Adrenal gland (tissue), 12 donors: ENCODE results near the gene ZC3H12A. TPM values are rescaled to one million over a fixed set of nuclear protein-coding genes. Genes with fewer than 3 reads are reported as not detected.

Experiments used
- DNase-seq, 7 donors: peaks; one replicate each; pipeline ENCODE4 v3.0.0-alpha.2; 2019 to 2020
- H3K27ac ChIP-seq, 5 donors: fragments of 200-600 bp; sonication (generic) in 4 of 5; 1 replicate in 3 of 5; 2 replicates in 2 of 5; pipeline versions ENCODE4 v1.5.1 to v1.8.0; 2016 to 2020; ENCODE audit warnings: mild to moderate bottlenecking in 1 of 5
- H3K27me3 ChIP-seq: fragments of 200-600 bp; 2 replicates; pipeline ENCODE4 v1.8.0; 2021
- H3K36me3 ChIP-seq, 2 donors: fragments of 200-600 bp; replicated peaks in 1 of 2; 1 replicate in 1 of 2; 2 replicates in 1 of 2; pipeline versions ENCODE4 v1.5.1 to v1.8.0; 2018 to 2022
- H3K4me1 ChIP-seq, 2 donors: fragments of 200-600 bp; replicated peaks in 1 of 2; 1 replicate in 1 of 2; 2 replicates in 1 of 2; pipeline versions ENCODE4 v1.5.1 to v1.8.0; 2018 to 2021
- H3K4me3 ChIP-seq, 4 donors: fragments of 200-600 bp; sonication (generic) in 3 of 4; one replicate each; pipeline ENCODE4 v1.5.1; 2016 to 2018
- H3K9me3 ChIP-seq, 3 donors: fragments of 200-600 bp; sonication (generic) in 1 of 3; replicated peaks in 1 of 3; 1 replicate in 2 of 3; 2 replicates in 1 of 3; pipeline versions ENCODE4 v1.5.1 to v1.8.0; 2016 to 2021
- POLR2A ChIP-seq, 2 donors: fragments of 450-650 bp; IDR thresholded peaks; one replicate each; pipeline ENCODE4 v1.6.1; 2017; ENCODE audit warnings: antibody characterized with exemption in 2 of 2, mild to moderate bottlenecking in 2 of 2, moderate library complexity in 1 of 2
- WGBS, 4 donors: extraction: QIAGEN DNeasy Blood & Tissue Kit in 2 of 4; methylation state at CpG; one replicate each; pipeline versions ENCODE4 v1.1.5 to v1.1.7; 2013 to 2017; 5-methylcytosine and 5-hydroxymethylcytosine counted together
- intact Hi-C, 2 donors: fragments of 100-400 bp; cut with DNase I; formaldehyde crosslinking; loops; one replicate each; pipeline versions ENCODE4 v1.14.1 to v1.15.0; 2022 to 2023
- polyA plus RNA-seq, 3 donors: library from polyadenylated mRNA; stranded (reverse); fragments of 200-250 nt in 2 of 3; fragments of 350-450 nt in 1 of 3; fragmentation: Illumina TruSeq in 1 of 3; extraction: RNeasy Lipid Tissue Mini Kit (QIAGEN cat#74804) in 1 of 3; gene quantifications; one replicate each; pipeline ENCODE4 v1.2.3, GENCODE V29; 2013 to 2014
- total RNA-seq, 9 donors: library from RNA; depleted of rRNA in 4 of 9; stranded (reverse); fragments of >200 nt in 4 of 9; fragments of 120-200 nt in 1 of 9; fragmentation: NEBNext Ultra II Directional in 1 of 9; extraction: Animal tissue kit (Norgen Biotek cat#: 25700) in 1 of 9; gene quantifications; one replicate each; pipeline versions ENCODE4 v1.1.0 to v1.2.4, GENCODE V29; 2013 to 2023
- TF ChIP-seq, protein P1 (sequence below), 6 experiments: fragments of 450-650 bp in 4 of 6; fragments of 200-600 bp in 2 of 6; sonication (generic) in 1 of 6; IDR thresholded peaks; 1 replicate in 5 of 6; 2 replicates in 1 of 6; pipeline versions ENCODE4 v1.5.1 to v1.8.0; 2016 to 2021; ENCODE audit warnings: antibody characterized with exemption in 6 of 6, mild to moderate bottlenecking in 2 of 6, moderate library complexity in 1 of 6
- donor health status: healthy with polysubstance abuse.
- donor health status: Bipolar disorder and iron deficiency.
- donor health status: DM: yes; HTN: yes; CAD: no.
- donor health status: DM: no; HTN: no; CAD: no.
- donor health status: DM: no; HTN: no; CAD: no.
- donor health status: DM: yes; HTN: yes; CAD: no.

Gene ZC3H12A
- total and polyA plus RNA-seq, 12 donors: 3.2 to 53.0 (median 17.4) TPM

DNA sequence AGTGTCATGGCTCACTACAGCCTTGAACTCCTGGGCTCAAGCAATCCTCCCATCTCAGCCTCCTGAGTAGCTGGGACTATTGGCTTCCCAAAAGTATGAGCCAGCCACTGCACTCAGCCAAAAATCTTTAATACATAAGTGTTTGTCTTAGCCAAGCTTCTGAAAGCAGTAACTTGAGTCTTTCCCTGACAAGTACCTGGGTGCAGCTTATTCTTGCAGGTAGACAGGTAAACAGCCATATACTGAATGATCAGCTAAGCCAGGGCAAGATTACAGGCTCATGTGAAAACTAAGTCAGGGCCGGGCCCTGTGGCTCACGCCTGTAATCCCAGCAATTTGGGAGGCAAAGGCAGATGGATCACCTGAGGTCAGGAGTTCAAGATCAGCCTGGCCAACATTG, 32.4 kb downstream of the ZC3H12A start:
- Histone ChIP-seq H3K9me3 (no peaks in the 10 kb centered on the region), H3K36me3 (peaks cover 0 to 46% of the 10 kb centered on the region in 2 donors)

DNA sequence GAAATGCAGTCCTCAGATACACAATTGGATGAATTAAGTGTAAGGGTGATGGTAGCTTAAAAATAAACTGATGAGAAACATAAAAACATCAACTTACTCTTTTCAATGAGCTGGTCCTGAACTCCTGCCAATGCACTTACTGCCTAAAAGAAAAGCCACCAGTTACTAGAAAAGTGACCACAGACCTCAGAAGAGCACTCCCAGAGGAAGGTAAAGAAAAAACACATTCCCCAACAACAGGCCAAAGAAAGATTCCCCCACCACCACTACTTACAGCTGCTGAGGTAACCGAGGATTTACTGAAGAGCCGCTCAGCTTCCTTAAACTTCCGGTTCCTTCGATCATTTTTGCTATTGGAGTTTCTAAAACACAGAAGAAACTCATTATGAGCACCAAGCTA, 34.8 kb downstream of the ZC3H12A start:
- peaks cover 7 to 15% of the 10 kb centered on the region in 2 donors for H3K4me1 ChIP-seq
- H3K27me3 ChIP-seq: no peaks in the 10 kb centered on the region
- H3K36me3 ChIP-seq: peaks cover 0 to 48% of the 10 kb centered on the region in 2 donors
- no peak for DNase-seq
- TF ChIP-seq POLR2A (IDR thresholded peaks at IDR 0.05): no peak
- TF ChIP-seq, protein P1, sequence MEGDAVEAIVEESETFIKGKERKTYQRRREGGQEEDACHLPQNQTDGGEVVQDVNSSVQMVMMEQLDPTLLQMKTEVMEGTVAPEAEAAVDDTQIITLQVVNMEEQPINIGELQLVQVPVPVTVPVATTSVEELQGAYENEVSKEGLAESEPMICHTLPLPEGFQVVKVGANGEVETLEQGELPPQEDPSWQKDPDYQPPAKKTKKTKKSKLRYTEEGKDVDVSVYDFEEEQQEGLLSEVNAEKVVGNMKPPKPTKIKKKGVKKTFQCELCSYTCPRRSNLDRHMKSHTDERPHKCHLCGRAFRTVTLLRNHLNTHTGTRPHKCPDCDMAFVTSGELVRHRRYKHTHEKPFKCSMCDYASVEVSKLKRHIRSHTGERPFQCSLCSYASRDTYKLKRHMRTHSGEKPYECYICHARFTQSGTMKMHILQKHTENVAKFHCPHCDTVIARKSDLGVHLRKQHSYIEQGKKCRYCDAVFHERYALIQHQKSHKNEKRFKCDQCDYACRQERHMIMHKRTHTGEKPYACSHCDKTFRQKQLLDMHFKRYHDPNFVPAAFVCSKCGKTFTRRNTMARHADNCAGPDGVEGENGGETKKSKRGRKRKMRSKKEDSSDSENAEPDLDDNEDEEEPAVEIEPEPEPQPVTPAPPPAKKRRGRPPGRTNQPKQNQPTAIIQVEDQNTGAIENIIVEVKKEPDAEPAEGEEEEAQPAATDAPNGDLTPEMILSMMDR (IDR thresholded peaks at IDR 0.05): no peak
- intact Hi-C loops: no loop called here
- no peak overlapping the region for H3K27ac ChIP-seq
- 83 to 89% (median 87%) methylated on average over 4 of the region's 4 CpGs for WGBS, 4 donors
- H3K9me3 ChIP-seq: no peaks in the 10 kb centered on the region
- no peak overlapping the region for H3K4me3 ChIP-seq

More for the DNA sequence above, 32.4 kb downstream of the ZC3H12A start:
- no peak overlapping the region for H3K4me3 ChIP-seq
- intact Hi-C loops: no loop called here
- no peak for DNase-seq
- no peak overlapping the region for H3K27ac ChIP-seq
- no peak for TF ChIP-seq POLR2A (IDR thresholded peaks at IDR 0.05)
- TF ChIP-seq, protein P1 (IDR thresholded peaks at IDR 0.05): no peak
- WGBS, 4 donors: 20 to 100% (median 95%) methylated on average over 1 to 2 of the region's 2 CpGs
- H3K4me1 ChIP-seq: no peaks in the 10 kb centered on the region
- no peaks in the 10 kb centered on the region for H3K27me3 ChIP-seq

DNA sequence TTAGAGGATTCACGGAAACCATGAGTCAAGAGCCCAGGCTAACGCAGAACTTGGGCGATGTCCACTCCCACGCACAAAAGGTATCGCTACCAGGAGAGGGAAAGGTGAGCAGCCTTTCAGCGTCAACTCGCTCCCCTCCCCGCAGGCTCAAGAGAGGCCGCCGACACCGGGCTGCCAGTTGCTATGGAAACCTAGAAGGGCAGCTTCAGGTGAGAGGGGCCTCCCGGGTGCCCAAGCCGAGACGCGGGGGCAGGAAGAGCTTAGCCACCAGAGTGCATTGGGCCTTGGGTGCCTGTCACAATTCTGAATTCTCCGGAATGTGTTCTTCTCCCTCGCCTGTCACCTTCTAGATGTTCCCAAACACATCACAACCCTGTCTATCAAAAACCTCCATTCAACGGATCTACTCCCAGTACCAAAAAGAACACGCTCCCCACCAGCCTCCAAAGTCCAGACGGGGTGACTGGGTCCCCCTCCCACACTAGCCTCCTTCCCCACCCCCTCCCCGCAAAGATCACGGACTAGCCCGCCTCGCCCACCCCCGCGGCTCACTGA, 39.5 kb downstream of the ZC3H12A start:
- H3K4me1 ChIP-seq: peaks cover 7 to 19% of the 10 kb centered on the region in 2 donors
- 3 to 6% (median 4%) methylated on average over 16 to 26 of the region's 26 CpGs for WGBS, 4 donors
- H3K9me3 ChIP-seq: no peaks in the 10 kb centered on the region
- H3K27me3 ChIP-seq: no peaks in the 10 kb centered on the region
- peak overlapping the region; percentile 53 to 98 (median 72) for H3K4me3 ChIP-seq
- TF ChIP-seq POLR2A (IDR thresholded peaks at IDR 0.05): no peak
- TF ChIP-seq, protein P1 (IDR thresholded peaks at IDR 0.05): no peak
- peak in 5 of 7 donors; percentile 18 to 61 (median 30) for DNase-seq
- H3K27ac ChIP-seq: peak overlapping the region; percentile 90 to 98 (median 96)
- H3K36me3 ChIP-seq: peaks cover 0 to 24% of the 10 kb centered on the region in 2 donors
- intact Hi-C loops: no loop called here

DNA sequence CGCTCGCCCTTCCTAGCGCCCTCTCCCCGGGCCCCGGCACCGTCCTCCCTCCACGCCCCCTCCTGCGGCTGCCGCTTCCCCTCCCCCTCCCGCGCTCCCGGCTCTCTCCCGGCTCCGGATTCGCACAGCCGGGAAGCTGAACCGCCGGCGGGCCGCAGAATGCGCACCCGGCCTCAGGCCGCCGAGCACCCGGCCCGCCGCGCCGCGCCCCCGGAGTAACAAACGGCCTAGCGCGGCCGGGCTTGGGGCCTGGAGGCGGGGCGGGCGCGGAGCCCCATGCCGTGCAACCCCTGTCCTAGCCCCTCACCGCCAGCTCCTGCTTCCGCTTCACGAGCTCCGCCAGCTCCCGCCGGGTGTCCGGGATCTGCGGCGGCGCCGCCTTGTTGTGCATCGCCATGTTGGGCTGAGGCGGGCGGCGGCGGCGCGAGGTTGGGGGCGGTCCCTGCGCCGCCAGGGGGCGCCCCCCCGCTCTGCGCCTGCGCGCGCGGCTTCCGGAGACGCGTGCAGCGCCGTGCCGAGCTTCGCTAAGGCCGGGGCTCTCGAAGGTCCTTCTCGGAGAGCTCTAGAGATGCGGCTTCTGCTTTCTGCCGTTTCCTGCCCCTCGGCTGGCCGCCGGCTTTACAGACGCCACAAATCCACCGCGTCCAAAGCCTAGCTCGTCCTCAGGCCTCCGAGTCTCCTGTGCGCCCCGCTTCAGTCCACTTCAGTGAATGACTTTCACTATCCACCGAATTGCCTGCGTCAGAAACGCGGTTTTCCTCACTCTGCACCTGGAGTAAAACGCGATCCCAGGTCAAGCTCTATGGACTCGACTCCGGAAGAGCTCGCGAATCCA, 40.2 kb downstream of the ZC3H12A start, which contains the start of gene MEAF6:
MEAF6 (minus strand) TSS at position 417 of the 835 bp plus-strand sequence; CDS start at position 397, 20 bp downstream.
- peaks cover 7 to 19% of the 10 kb centered on the region in 2 donors for H3K4me1 ChIP-seq
- peak within 1 kb of the TSS; percentile 90 to 98 (median 96) for H3K27ac ChIP-seq
- intact Hi-C loops: no loop called here
- H3K36me3 ChIP-seq: peaks cover 0 to 19% of the 10 kb centered on the region in 2 donors
- H3K9me3 ChIP-seq: no peaks in the 10 kb centered on the region
- 0 to 1% (median 0%) methylated on average over 3 to 100 of the region's 100 CpGs for WGBS, 4 donors
- peak; percentile 77 to 88 (median 81) for DNase-seq
- no peaks in the 10 kb centered on the region for H3K27me3 ChIP-seq
- peak within 1 kb of the TSS; percentile 53 to 98 (median 72) for H3K4me3 ChIP-seq
- TF ChIP-seq POLR2A (IDR thresholded peaks at IDR 0.05): peak; percentile 60 to 89
- TF ChIP-seq, protein P1 (IDR thresholded peaks at IDR 0.05): peak in 4 of 6 experiments; percentile 24 to 90 (median 78)
